HL-60 (cell line): ENCODE results near the gene BLM.
"Not testable (repeated sequence)": the region's sequence is repeated elsewhere in the genome, so short reads cannot be mapped to it uniquely, and the experiment has no call there.

ENCODE experiments used
- DNase-seq, 2 experiments: peaks; one replicate each; pipeline ENCODE4 v3.0.0-alpha.2; 2010 to 2020; ENCODE audit warnings: low read depth in 1 of 2, low spot score in 1 of 2
- H3K27ac ChIP-seq: fragments of 250-450 bp; sonication (Bioruptor Pico); replicated peaks from 2 replicates; pipeline ENCODE4 v1.5.1; 2020; ENCODE audit warnings: mild to moderate bottlenecking, moderate library complexity
- H3K27me3 ChIP-seq: fragments of 250-450 bp; sonication (Bioruptor Pico); 2 replicates; pipeline ENCODE4 v1.5.1; 2021; ENCODE audit warnings: mild to moderate bottlenecking, moderate library complexity; ENCODE audit not compliant: insufficient read depth, poor library complexity, severe bottlenecking
- H3K4me3 ChIP-seq: replicated peaks from 2 replicates; pipeline ENCODE4 v1.5.1; 2011; ENCODE audit warnings: mild to moderate bottlenecking, control low read depth, low read length; ENCODE audit not compliant: insufficient read depth
- GABPA ChIP-seq: IDR thresholded peaks from 2 replicates; pipeline ENCODE4 v1.6.1; 2012; ENCODE audit warnings: low read depth
- POLR2AphosphoS5 ChIP-seq: IDR thresholded peaks from 2 replicates; pipeline ENCODE4 v1.6.1; 2012; ENCODE audit warnings: low read depth
- SPI1 ChIP-seq: IDR thresholded peaks from 2 replicates; pipeline ENCODE4 v1.6.1; 2012; ENCODE audit warnings: low read depth, mild to moderate bottlenecking, borderline replicate concordance
- TF ChIP-seq, protein P1 (sequence below): IDR thresholded peaks from 2 replicates; pipeline ENCODE4 v1.6.1; 2012; ENCODE audit warnings: low read depth; ENCODE audit not compliant: insufficient replicate concordance
- TF ChIP-seq, protein P2 (sequence below): IDR thresholded peaks from one replicate; pipeline ENCODE4 v1.5.1; 2011; ENCODE audit warnings: low read length, control low read depth, inconsistent platforms; ENCODE audit not compliant: insufficient read depth

Gene BLM

DNA sequence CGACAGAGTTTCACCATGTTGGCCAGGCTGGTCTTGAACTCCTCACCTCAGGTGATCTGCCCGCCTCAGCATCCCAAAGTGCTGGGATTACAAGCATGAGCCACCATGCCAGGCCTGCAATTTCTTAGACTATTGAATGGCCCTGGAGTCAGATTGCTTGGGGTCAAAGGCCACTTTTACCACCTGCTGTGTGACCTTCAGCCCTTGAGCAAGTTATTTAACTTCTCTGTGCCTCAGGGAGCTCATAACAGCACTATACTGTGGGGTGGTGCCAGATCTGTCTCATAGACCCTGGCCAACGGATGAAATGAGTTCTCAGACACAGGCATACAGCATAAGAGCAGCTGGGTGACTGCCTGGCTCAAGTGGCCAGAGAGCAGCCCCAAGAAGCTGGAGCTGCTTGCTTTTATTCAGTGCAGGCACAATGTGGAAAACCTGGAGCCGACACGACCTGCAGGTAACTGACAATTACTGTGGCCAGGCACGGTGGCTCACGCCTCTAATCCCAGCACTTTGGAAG is 106.4 kb downstream of the BLM start:
- DNase-seq: no peak
- no peak overlapping the region for H3K27ac ChIP-seq
- TF ChIP-seq, protein P1, sequence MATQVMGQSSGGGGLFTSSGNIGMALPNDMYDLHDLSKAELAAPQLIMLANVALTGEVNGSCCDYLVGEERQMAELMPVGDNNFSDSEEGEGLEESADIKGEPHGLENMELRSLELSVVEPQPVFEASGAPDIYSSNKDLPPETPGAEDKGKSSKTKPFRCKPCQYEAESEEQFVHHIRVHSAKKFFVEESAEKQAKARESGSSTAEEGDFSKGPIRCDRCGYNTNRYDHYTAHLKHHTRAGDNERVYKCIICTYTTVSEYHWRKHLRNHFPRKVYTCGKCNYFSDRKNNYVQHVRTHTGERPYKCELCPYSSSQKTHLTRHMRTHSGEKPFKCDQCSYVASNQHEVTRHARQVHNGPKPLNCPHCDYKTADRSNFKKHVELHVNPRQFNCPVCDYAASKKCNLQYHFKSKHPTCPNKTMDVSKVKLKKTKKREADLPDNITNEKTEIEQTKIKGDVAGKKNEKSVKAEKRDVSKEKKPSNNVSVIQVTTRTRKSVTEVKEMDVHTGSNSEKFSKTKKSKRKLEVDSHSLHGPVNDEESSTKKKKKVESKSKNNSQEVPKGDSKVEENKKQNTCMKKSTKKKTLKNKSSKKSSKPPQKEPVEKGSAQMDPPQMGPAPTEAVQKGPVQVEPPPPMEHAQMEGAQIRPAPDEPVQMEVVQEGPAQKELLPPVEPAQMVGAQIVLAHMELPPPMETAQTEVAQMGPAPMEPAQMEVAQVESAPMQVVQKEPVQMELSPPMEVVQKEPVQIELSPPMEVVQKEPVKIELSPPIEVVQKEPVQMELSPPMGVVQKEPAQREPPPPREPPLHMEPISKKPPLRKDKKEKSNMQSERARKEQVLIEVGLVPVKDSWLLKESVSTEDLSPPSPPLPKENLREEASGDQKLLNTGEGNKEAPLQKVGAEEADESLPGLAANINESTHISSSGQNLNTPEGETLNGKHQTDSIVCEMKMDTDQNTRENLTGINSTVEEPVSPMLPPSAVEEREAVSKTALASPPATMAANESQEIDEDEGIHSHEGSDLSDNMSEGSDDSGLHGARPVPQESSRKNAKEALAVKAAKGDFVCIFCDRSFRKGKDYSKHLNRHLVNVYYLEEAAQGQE: no peak
- TF ChIP-seq POLR2AphosphoS5: no peak
- TF ChIP-seq SPI1: no peak
- TF ChIP-seq, protein P2, sequence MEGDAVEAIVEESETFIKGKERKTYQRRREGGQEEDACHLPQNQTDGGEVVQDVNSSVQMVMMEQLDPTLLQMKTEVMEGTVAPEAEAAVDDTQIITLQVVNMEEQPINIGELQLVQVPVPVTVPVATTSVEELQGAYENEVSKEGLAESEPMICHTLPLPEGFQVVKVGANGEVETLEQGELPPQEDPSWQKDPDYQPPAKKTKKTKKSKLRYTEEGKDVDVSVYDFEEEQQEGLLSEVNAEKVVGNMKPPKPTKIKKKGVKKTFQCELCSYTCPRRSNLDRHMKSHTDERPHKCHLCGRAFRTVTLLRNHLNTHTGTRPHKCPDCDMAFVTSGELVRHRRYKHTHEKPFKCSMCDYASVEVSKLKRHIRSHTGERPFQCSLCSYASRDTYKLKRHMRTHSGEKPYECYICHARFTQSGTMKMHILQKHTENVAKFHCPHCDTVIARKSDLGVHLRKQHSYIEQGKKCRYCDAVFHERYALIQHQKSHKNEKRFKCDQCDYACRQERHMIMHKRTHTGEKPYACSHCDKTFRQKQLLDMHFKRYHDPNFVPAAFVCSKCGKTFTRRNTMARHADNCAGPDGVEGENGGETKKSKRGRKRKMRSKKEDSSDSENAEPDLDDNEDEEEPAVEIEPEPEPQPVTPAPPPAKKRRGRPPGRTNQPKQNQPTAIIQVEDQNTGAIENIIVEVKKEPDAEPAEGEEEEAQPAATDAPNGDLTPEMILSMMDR: no peak
- TF ChIP-seq GABPA: no peak

DNA sequence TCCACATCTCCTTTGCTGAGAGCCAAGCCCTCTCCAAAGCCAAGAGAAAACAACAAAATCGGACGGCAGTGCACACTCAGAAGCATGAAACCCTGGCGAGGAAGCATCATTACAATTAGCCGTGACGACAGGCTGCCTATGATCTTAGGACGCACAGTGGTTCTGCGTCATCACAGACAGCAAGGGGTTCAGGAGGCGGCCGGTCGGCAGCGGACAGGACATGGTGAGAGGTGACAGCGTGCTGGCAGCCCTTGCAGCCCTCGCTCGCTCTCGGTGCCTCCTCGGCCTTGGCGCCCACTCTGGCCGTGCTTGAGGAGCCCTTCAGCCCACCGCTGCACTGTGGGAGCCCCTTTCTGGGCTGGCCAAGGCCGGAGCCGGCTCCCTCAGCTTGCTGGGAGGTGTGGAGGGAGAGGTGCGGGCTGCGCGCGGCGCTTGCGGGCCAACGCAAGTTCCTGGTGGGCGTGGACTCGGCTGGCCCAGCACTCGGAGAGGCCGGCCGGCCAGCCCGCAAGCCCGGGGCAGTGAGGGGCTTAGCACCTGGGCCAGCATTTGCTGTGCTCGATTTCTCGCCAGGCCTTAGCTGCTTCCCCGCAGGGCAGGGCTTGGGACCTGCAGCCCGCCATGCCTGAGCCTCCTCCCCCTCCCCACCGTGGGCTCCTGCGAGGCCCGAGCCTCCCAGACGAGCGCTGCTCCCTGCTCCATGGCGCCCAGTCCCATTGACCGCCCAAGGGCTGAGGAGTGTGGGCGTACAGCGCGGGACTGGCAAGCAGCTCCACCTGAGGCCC is 108.2 kb downstream of the BLM start:
- not testable (repeated sequence) for H3K4me3 ChIP-seq, H3K27me3 ChIP-seq, H3K27ac ChIP-seq, DNase-seq

More for the DNA sequence above, 106.4 kb downstream of the BLM start:
- Histone ChIP-seq H3K27me3 (no peaks in the 10 kb centered on the region), H3K4me3 (no peak overlapping the region)

DNA sequence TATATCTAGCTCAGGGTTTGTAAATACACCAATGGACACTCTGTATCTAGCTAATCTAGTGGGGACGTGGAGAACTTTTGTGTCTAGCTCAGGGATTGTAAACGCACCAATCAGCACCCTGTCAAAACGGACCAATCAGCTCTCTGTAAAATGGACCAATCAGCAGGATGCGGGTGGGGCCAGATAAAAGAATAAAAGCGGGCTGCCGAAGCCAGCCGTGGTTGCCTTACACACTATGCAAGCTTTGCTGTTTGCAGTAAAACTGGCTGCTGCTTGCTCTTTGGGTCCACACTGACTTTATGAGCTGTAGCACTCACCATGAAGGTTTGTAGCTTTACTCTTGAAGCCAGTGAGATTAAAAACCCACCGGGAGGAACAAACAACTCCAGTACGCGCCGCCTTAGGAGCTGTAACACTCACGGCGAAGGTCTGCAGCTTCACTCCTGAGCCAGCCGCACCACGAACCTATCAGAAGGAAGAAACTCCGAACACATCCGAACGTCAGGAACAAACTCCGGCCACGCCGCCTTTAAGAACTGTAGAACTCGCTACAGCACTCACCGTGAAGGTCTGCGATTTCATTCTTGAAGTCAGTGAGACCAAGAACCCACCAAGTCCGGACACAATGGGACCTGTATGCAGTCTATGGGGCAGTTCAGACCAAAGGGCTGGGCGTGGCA is 109.2 kb downstream of the BLM start:
- H3K27ac ChIP-seq, H3K4me3 ChIP-seq, H3K27me3 ChIP-seq, DNase-seq: not testable (repeated sequence)

DNA sequence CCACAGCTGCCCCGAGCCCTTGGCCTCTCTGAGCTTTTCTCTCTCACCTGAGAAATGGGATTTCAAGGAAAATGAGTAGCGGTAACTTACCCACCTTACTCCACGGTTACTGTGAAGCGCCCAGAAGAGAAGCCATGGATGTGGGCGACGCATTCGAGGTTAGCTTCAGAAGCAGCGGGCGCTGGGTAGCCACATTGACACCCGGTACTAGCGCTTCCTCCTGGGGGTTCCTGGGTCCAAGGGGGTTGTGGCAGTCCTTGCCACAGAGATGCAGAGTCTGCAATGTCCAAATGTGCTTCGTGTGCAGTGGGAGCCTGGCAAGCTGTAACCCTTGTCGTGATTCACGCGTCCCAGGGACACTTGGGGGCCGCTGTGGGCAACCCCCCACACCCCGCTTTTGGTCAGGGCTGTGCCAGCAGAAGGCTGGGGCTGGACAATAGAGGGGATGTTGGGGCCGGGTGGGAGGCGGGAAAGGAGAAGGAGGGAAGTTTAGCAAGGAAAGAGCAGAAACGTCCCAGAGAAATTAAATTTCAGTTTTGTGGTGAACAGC is 109.8 kb downstream of the BLM start:
- H3K27me3 ChIP-seq: no peaks in the 10 kb centered on the region
- TF ChIP-seq GABPA (no peak), POLR2AphosphoS5 (no peak), SPI1 (no peak)
- TF ChIP-seq, protein P2: no peak
- TF ChIP-seq, protein P1: no peak
- no peak for DNase-seq
- no peak overlapping the region for H3K4me3 ChIP-seq
- H3K27ac ChIP-seq: no peak overlapping the region
